Transverse colon (tissue), 3 donors: ENCODE data around the gene BBIP1.

Source experiments
- CTCF ChIP-seq, 5 experiments: fragments of 200-600 bp in 3 of 5; fragments of 450-650 bp in 2 of 5; sonication (generic) in 3 of 5; IDR thresholded peaks; 1 replicate in 2 of 5; 2 replicates in 3 of 5; pipeline ENCODE4 v1.5.1; 2016 to 2017; ENCODE audit warnings: antibody characterized with exemption in 5 of 5, inconsistent platforms in 3 of 5, mild to moderate bottlenecking in 2 of 5, moderate library complexity in 1 of 5
- POLR2A ChIP-seq: fragments of 450-650 bp; IDR thresholded peaks from one replicate; pipeline ENCODE4 v1.6.1; 2016; ENCODE audit warnings: antibody characterized with exemption, mild to moderate bottlenecking, moderate library complexity

DNA sequence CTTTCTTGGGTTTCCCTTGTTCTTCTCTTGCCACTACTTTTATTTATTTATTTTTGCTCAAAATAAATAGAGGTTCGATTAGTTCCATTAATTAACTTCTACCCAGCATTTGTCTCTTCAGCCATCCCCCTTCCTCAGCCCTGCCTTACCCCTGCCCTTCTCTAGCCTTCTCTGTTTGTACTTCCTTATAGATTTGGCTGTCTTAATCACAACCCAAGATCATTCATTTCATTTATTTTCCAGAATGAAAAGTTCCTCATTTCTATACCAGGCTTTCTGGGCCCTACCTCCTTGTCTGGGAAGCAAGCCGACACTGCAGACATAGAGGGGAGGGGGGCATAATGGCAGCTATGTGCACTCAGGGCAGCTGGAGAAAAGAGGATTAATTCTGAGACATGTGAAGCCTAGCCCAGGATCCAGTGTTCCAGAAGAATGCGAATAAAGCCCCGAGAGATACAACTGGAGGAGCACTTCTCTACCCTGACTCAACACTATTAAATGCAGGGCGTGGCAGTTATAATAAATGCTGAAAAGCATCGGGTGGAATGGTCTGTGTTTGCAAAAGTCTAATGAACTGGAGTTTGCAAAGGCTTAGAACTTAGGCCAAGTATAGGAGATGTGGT is 53.7 kb downstream of the BBIP1 start:
- TF ChIP-seq CTCF (IDR thresholded peaks at IDR 0.05): no peak
- no peak for TF ChIP-seq POLR2A
